Suprapubic skin (tissue), 4 donors: ENCODE measurements around the gene SGPP1. TPM values are rescaled to one million over a fixed set of nuclear protein-coding genes. Genes with fewer than 3 reads are reported as not detected.

ENCODE experiments used
- total RNA-seq, 4 donors: library from RNA; depleted of rRNA; stranded (reverse); fragments of >200 nt; gene quantifications; one replicate each; pipeline ENCODE4 v1.1.0, GENCODE V29; 2016

Gene SGPP1
- total RNA-seq, 4 donors from 2014 or later, result 5.4 to 10.9 (median 8.0) TPM

Other genes starting within 250 kb of the SGPP1 start
- 10 to 100 TPM; 16.8 to 23.7 (median 20.4) TPM for gene PPP2R5E, start 184.7 kb downstream of the SGPP1 start, total RNA-seq
- gene WDR89, start 86.2 kb downstream of the SGPP1 start, total RNA-seq, result 1 to 10 TPM; 4.7 to 6.5 (median 6.0) TPM
- gene SYNE2, start 124.9 kb upstream of the SGPP1 start, total RNA-seq, result 100 to 1,000 TPM; 234 to 658 (median 244) TPM